Measurements from ENCODE around the gene JHY.

JHY gene

GRCh38 chr11:122882189-122882856 lies at the start of gene JHY:
Gene JHY, plus strand, starts transcription at chr11:122882759. Its CDS starts 3,091 bp downstream, at chr11:122885850.
- H3K4me3 ChIP-seq (ENCODE audit: low read length) = peak within 1 kb of the TSS; percentile 57
- H3K9ac ChIP-seq (ENCODE audit: low read length) = peak within 1 kb of the TSS; percentile 6
- no peaks in the 10 kb centered on the region for H3K36me3 ChIP-seq (ENCODE audit: control insufficient read depth, insufficient read depth, low read length)
- H3K27me3 ChIP-seq (ENCODE audit: control insufficient read depth, insufficient read depth, low read length) = no peaks in the 10 kb centered on the region
- H3K27ac ChIP-seq (ENCODE audit: low read depth, low read length) = peak within 1 kb of the TSS; percentile 46
- peaks cover 4% of the 10 kb centered on the region for H3K4me1 ChIP-seq (ENCODE audit: control insufficient read depth, insufficient read depth, low read length)

- Histone ChIP-seq H3K27ac (ENCODE audit: low read depth, low read length) (no peak overlapping the region), H3K9ac (ENCODE audit: low read length) (no peak overlapping the region), H3K4me1 (ENCODE audit: control insufficient read depth, insufficient read depth, low read length) (no peaks in the 10 kb centered on the region), H3K4me3 (ENCODE audit: low read length) (no peak overlapping the region), H3K36me3 (ENCODE audit: control insufficient read depth, insufficient read depth, low read length) (no peaks in the 10 kb centered on the region), H3K27me3 (ENCODE audit: control insufficient read depth, insufficient read depth, low read length) (no peaks in the 10 kb centered on the region)
These were observed 48.6 kb upstream of the JHY start for GRCh38 chr11:122833846-122834464.

- Histone ChIP-seq H3K36me3 (ENCODE audit: control insufficient read depth, insufficient read depth, low read length) (no peaks in the 10 kb centered on the region), H3K27ac (ENCODE audit: low read depth, low read length) (no peak overlapping the region), H3K27me3 (ENCODE audit: control insufficient read depth, insufficient read depth, low read length) (no peaks in the 10 kb centered on the region), H3K4me3 (ENCODE audit: low read length) (no peak overlapping the region), H3K4me1 (ENCODE audit: control insufficient read depth, insufficient read depth, low read length) (no peaks in the 10 kb centered on the region), H3K9ac (ENCODE audit: low read length) (no peak overlapping the region)
These were observed 45.6 kb upstream of the JHY start for GRCh38 chr11:122836916-122837315.

- H3K9ac ChIP-seq (ENCODE audit: low read length) = no peak overlapping the region
- no peaks in the 10 kb centered on the region for H3K36me3 ChIP-seq (ENCODE audit: control insufficient read depth, insufficient read depth, low read length)
- H3K27me3 ChIP-seq (ENCODE audit: control insufficient read depth, insufficient read depth, low read length) = no peaks in the 10 kb centered on the region
- H3K27ac ChIP-seq (ENCODE audit: low read depth, low read length) = no peak overlapping the region
- H3K4me3 ChIP-seq (ENCODE audit: low read length) = no peak overlapping the region
- H3K4me1 ChIP-seq (ENCODE audit: control insufficient read depth, insufficient read depth, low read length) = no peaks in the 10 kb centered on the region
These were observed 44.8 kb upstream of the JHY start for GRCh38 chr11:122837528-122838346.

GRCh38 chr11:122843281-122844141 lies 39.0 kb upstream of the JHY start:
- Histone ChIP-seq H3K4me1 (ENCODE audit: control insufficient read depth, insufficient read depth, low read length) (no peaks in the 10 kb centered on the region), H3K36me3 (ENCODE audit: control insufficient read depth, insufficient read depth, low read length) (no peaks in the 10 kb centered on the region), H3K27me3 (ENCODE audit: control insufficient read depth, insufficient read depth, low read length) (no peaks in the 10 kb centered on the region), H3K9ac (ENCODE audit: low read length) (no peak overlapping the region), H3K4me3 (ENCODE audit: low read length) (no peak overlapping the region), H3K27ac (ENCODE audit: low read depth, low read length) (no peak overlapping the region)

- no peaks in the 10 kb centered on the region for H3K4me1 ChIP-seq (ENCODE audit: control insufficient read depth, insufficient read depth, low read length)
- no peaks in the 10 kb centered on the region for H3K27me3 ChIP-seq (ENCODE audit: control insufficient read depth, insufficient read depth, low read length)
- H3K9ac ChIP-seq (ENCODE audit: low read length) = no peak overlapping the region
- no peak overlapping the region for H3K27ac ChIP-seq (ENCODE audit: low read depth, low read length)
- no peak overlapping the region for H3K4me3 ChIP-seq (ENCODE audit: low read length)
- H3K36me3 ChIP-seq (ENCODE audit: control insufficient read depth, insufficient read depth, low read length) = no peaks in the 10 kb centered on the region
These were observed 35.1 kb upstream of the JHY start for GRCh38 chr11:122847466-122847865.

- no peaks in the 10 kb centered on the region for H3K36me3 ChIP-seq (ENCODE audit: control insufficient read depth, insufficient read depth, low read length)
- H3K4me3 ChIP-seq (ENCODE audit: low read length) = no peak overlapping the region
These were observed 34.4 kb upstream of the JHY start for GRCh38 chr11:122848186-122848585.

GRCh38 chr11:122850076-122850631 lies 32.4 kb upstream of the JHY start:
- no peak overlapping the region for H3K9ac ChIP-seq (ENCODE audit: low read length)
- no peak overlapping the region for H3K27ac ChIP-seq (ENCODE audit: low read depth, low read length)
- H3K36me3 ChIP-seq (ENCODE audit: control insufficient read depth, insufficient read depth, low read length) = no peaks in the 10 kb centered on the region
- H3K27me3 ChIP-seq (ENCODE audit: control insufficient read depth, insufficient read depth, low read length) = no peaks in the 10 kb centered on the region
- no peak overlapping the region for H3K4me3 ChIP-seq (ENCODE audit: low read length)
- no peaks in the 10 kb centered on the region for H3K4me1 ChIP-seq (ENCODE audit: control insufficient read depth, insufficient read depth, low read length)

More at GRCh38 chr11:122848186-122848585, 34.4 kb upstream of the JHY start:
- no peak overlapping the region for H3K9ac ChIP-seq (ENCODE audit: low read length)
- no peak overlapping the region for H3K27ac ChIP-seq (ENCODE audit: low read depth, low read length)
- no peaks in the 10 kb centered on the region for H3K4me1 ChIP-seq (ENCODE audit: control insufficient read depth, insufficient read depth, low read length)
- no peaks in the 10 kb centered on the region for H3K27me3 ChIP-seq (ENCODE audit: control insufficient read depth, insufficient read depth, low read length)

GRCh38 chr11:122851366-122851966 lies 31.1 kb upstream of the JHY start:
- Histone ChIP-seq H3K4me1 (ENCODE audit: control insufficient read depth, insufficient read depth, low read length) (no peaks in the 10 kb centered on the region), H3K36me3 (ENCODE audit: control insufficient read depth, insufficient read depth, low read length) (no peaks in the 10 kb centered on the region), H3K4me3 (ENCODE audit: low read length) (no peak overlapping the region), H3K9ac (ENCODE audit: low read length) (no peak overlapping the region), H3K27me3 (ENCODE audit: control insufficient read depth, insufficient read depth, low read length) (no peaks in the 10 kb centered on the region), H3K27ac (ENCODE audit: low read depth, low read length) (no peak overlapping the region)

- Histone ChIP-seq H3K4me1 (ENCODE audit: control insufficient read depth, insufficient read depth, low read length) (no peaks in the 10 kb centered on the region), H3K27ac (ENCODE audit: low read depth, low read length) (no peak overlapping the region), H3K27me3 (ENCODE audit: control insufficient read depth, insufficient read depth, low read length) (no peaks in the 10 kb centered on the region), H3K4me3 (ENCODE audit: low read length) (no peak overlapping the region), H3K36me3 (ENCODE audit: control insufficient read depth, insufficient read depth, low read length) (no peaks in the 10 kb centered on the region), H3K9ac (ENCODE audit: low read length) (no peak overlapping the region)
These were observed 30.3 kb upstream of the JHY start for GRCh38 chr11:122852074-122852795.

GRCh38 chr11:122852796-122853160 lies 29.8 kb upstream of the JHY start:
- Histone ChIP-seq H3K36me3 (ENCODE audit: control insufficient read depth, insufficient read depth, low read length) (no peaks in the 10 kb centered on the region), H3K27me3 (ENCODE audit: control insufficient read depth, insufficient read depth, low read length) (no peaks in the 10 kb centered on the region), H3K9ac (ENCODE audit: low read length) (no peak overlapping the region), H3K27ac (ENCODE audit: low read depth, low read length) (no peak overlapping the region), H3K4me1 (ENCODE audit: control insufficient read depth, insufficient read depth, low read length) (no peaks in the 10 kb centered on the region), H3K4me3 (ENCODE audit: low read length) (no peak overlapping the region)

All from rectal smooth muscle tissue (tissue), 1 donor.